GM19238 (cell line): Measurements from ENCODE around the gene PTGIS.

Experiments
- DNase-seq: peaks from one replicate; pipeline ENCODE4 v3.0.0; 2011; ENCODE audit warnings: low spot score; ENCODE audit not compliant: insufficient read length

The PTGIS gene

DNA sequence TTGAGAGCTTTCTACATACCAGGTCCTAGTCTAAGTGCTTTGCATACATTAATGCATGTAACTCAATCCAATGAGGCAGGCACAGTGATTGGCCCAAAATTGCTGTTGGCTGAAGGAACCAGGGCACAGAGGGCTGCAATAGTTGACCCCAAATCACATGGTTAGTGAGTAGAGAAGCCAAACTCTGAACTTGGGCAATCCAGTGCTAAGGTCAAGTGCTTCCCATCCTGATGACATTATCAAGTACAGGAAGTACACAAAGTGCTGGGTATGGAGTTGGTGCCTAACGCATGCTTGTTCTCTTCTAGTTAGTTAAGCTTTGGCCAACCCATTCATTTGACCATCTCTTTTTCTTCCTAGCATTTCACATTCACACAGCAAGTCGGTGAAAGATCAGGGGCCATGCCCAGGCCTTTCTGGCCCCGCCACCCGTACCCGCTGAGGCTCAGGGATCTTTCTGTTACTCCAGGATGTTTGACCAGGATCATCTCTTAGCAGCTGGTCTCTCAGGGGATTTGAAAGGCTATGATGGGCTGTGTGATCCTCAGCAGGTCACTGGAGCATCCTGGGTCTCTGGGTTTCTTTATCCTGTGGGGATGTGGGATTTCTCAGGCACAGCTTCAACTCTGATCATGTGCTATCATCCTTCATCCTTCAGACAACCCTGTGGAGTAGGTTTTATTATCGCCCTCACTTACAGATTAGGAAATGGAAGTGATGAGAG is 92.5 kb downstream of the PTGIS start:
- no peak for DNase-seq

DNA sequence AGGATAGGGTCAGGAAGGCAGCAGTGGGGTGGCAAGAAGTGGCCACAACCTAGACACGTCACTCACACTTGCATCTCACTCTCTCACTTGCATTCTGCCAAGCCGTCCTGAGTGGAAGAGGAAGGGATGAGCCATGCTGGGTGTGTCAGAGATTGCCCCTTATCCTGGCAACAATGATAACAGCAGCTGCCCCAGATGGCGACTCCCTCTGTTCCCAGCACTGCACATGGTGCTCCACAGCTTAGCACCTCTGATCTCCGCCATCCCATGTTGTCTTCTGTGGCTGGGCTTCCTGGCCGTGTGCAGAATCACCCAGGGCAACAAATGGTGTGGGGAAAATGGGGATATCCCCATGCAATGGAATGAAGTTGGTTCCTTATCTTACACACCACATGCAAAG is 96.5 kb downstream of the PTGIS start:
- DNase-seq: no peak

DNA sequence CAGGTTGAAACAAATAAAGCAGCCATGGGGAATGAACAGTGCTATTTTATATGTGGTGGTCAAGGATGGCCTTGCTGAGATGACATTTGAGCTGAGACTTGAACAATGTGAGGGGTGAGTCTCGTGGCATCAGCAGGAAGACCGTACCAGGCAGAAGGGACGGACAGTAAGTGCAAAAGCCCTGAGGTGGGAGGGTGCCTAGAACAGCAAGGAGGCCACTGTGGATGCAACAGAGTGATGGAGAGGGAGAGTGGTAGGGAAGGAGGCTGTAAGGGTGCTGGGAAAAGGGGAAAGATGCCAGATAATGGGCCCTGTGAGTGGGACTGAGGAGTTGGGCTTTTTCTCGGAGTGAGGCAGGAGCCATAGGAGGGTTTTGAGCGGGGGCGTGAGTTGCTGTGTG is 97.0 kb downstream of the PTGIS start:
- DNase-seq: no peak

DNA sequence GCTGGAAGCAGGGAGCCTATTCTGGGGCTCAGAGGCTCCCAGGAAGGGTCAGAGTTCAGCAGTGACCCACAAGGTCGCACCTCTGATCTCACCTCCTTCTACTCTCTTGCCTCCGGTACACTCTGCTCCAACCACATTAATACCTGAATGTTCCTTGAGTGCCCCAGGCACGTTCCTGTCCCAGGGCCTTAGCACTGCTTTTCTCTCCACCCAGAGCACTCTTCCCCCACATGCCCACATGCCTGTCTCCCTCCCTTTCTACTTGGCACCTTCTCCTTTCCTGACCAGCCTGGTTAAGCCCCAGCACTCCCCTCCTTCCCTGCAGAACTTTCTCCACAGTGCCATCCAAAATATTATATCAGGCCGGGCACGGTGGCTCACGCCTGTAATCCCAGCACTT is 98.9 kb downstream of the PTGIS start:
- no peak for DNase-seq

DNA sequence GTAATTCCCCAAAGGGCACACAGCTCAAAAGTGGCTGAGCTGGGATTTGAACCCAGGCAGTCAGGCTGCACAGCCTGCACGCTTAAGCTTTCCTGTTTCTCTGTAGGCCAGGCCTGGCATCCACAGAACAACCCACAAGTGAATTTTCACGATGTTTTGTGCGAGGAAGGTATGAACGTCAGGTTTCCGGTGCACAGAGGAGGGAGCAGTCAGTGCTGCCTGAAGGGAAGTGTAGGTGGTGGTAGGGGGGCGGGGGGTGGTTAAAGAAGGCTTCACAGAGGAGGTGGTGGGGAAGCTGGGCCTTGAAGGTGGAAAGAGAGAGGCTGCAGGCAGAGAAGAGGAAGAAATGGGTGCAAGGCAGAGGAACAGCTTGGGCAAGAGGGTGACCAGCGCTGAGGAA is 99.5 kb downstream of the PTGIS start:
- DNase-seq: no peak

DNA sequence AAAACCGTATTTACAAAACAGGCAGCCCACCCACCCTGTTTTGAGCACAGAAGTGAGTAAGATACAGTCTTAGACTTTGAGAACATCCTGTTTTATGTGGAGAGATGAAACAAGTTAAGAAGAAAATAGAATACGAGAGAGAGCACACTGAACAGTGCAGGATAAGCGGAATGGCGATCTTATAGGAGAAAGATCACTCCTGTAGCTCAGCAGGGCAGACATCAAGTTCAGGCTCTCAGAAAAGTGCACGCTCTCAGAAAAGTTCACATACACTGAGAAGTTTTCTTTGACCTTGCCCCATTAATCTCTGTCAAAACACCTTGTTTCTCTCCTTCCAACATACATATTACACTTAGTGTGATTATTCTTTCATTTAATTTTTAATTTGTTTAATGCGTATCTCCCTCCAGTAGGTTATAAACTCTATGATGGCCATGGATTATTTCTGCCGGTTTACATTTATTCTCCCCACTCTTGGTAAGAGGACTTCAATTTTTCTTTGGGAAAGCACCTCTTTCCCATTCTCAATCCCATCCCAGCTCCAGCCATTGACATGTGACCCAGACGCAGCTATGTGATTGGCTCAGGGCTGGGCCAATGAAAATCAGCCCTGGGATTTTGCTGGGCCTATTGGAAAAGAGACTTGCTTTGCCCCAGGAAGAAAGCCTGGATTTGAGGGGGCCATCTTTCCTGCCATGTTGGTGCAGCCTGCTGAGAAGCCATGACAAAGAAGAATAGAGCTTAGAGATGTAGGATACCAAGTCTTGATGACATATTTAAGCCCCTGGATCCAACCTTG is 101.6 kb downstream of the PTGIS start:
- DNase-seq: no peak

DNA sequence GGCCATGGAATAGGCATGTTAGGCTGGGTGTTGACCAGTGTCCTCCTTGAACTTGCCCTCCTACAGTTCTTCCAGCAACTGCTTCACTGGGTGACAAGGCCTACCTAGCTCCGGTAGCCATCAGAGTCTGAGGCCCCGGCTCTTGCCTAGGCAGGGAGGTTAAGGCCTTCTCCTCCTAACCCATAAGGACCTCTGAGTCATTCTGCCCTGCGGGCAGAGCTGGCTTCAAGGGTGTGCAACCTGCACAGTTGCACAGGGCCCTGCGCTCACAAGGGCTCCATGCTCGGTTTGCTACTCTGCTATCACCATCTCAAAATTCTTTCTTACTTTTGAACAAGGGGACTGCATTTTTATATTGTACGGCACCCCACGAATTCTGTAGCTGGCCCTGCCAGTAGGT is 103.4 kb downstream of the PTGIS start:
- no peak for DNase-seq

DNA sequence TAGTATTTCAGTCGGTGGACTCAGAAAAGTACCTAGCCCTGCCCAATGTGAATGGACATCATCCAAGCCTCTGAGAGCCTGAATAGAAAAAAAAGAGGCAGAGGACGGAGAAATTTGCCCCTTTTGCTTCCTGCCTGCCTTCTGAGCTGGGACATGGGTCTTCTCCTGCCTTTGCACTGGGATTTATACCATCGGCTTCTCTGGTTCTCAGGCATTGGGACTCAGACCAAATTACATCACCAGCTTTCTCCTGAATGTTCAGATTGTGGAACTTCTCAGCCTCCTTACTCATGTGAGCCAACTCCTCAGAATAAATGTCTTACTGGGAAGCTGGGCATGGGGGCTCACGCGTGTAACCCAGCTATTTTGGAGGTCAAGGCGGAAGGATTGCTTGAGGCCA is 105.3 kb downstream of the PTGIS start:
- DNase-seq: no peak

DNA sequence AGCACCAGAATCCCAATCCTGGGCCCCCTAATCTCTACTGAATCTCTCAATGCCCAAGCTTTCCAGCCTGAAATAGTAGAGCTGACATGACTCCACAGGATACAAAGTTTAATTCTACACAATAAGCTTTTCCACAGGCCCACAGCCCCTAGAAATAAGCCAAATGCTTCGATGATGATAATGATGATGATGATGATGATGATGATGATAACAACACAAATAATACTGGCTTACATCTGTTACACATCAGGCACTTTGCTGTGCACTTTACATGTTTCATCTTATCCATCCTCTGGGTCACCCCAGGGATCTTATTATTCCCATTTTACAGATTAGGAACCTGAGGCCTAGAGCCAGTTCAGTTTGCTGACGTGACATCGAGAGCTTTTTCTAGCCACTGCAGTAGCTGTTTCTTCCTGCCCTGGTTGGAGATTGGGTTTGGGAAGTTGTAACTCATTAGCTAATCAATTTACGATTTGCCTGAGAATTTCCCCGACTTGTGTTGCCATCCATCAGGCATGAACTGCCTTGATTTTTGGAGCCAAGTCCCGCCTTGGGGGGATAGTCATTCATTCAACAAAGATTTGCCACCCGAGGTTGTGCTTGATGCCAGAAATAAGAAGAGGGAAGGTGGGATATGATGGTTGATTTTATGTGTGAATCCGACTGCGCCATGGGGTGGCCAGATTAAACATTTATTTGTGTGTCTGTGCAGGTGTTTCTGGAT is 105.9 kb downstream of the PTGIS start:
- DNase-seq: no peak

DNA sequence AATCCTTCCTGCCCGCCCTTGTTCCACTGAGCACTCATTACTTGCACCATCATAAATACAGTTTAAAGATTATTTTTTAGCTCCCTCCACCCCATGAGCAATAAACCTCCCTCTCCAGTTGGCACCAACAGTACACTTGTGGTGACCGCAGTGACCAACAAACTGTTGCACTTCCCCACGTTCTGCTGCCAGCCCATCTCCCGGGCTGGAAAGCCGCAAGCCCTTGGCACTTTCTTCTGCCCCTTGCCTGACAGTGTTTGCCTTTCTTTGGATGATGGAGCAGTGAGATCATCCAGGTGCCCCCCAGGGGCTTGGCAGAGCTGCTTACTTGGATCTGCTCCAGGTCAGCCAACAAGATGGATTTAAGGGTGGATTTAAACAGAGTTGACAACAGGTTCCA is 107.0 kb downstream of the PTGIS start:
- DNase-seq: no peak

DNA sequence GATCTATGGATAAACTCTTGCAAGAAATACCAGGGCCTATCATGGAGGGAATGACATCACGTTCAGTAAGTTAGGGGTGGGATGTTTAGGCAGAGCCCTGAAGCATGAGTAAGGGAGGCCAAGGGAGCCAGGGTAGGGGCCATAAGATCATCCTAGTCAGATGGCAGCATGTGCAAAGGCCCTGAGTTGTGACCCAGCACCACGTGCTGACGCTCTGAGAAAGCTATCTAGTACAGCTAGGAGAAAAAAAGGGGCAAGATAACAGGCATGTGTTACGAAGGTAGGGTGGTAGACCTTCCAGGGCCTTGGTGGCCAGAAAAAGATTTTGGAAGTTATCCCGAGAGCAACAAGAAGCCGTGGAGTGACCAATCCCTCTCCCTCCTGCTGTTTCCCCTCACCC is 107.8 kb downstream of the PTGIS start:
- DNase-seq: no peak

DNA sequence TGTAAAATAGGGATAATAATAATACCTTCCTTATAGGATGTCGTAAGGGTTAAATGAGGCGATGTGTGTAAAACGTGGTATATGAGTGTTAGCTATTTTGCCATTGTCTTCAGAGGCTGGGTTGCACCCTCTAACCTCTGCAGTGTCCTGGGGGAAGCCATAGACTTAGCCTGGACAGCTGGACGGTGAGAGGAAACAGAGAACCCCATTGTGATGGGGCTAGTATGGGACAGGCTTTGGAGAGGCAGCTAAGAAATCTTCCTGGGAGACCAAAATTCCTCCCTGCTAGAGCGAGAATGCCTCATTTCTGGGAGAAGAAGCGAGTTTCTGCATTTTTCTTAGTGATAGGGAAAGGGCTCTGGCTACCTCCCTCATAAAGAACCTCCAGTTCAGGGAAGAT is 108.3 kb downstream of the PTGIS start:
- DNase-seq: no peak

DNA sequence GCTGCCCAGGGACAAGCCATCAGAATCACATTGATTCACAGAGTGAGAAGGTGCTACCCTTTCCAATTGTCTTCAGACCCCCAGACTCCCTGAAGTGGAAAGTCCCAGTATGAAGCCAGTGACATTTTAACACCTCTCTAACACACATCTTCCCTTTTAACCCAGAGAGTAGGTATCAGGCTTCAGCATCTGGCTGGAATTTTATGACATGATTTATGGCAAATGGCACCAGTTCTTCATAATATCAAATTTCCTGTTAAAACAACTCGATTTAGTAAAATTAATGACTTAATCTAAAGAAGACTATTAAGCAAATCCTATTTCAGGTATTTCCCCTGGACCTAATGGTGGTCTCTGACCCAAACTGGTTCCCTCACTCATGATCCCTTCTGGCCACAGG is 110.5 kb downstream of the PTGIS start:
- no peak for DNase-seq

DNA sequence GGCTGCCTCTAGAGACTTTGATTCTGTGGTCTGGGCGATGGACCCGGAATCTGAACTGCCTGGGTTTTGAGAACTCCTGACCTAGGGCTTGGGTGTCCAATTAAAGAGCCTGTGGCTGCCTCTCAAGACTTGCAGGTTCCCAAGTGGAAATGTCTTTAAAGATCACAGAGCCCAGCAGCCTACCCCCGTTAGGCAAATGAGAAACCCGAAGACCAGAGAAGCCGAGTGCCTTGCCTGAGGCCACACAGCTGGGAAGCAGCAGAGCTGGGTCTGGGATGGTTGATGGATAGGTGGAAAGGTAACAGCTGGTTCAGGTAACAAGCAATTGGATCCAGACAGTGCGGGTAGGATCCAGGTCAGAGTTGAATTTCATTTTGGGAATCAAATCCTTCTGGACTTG is 111.3 kb downstream of the PTGIS start:
- DNase-seq: no peak

DNA sequence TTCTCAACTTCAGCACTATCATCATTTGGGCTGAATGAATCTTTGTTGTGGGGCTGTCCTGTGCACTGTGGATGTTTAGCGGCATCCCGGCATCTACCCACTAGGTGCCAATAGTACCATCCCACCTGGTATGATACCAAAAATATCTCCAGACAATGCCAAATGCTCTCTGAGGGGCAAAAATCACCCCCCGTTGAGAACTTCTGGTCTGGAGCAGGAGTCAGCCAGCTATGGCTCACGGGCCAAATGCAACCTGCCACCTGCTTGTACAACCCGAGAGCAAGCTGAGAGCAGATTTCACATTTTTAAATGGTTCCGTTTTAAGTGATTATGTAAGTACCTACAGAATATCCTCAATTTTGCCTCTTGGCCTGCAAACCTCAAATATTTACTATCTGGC is 112.2 kb downstream of the PTGIS start:
- DNase-seq: no peak
